C4-2B (cell line): ENCODE measurements around the gene MYBPH.

Source experiments
- ZFX ChIP-seq: fragments of 450-650 bp; IDR thresholded peaks from 2 replicates; pipeline ENCODE4 v1.6.1; 2017
- TF ChIP-seq, protein P1 (sequence below): fragments of 450-650 bp; conservative IDR thresholded peaks from 2 replicates; pipeline ENCODE4 v1.5.1; 2017; ENCODE audit warnings: mild to moderate bottlenecking

DNA sequence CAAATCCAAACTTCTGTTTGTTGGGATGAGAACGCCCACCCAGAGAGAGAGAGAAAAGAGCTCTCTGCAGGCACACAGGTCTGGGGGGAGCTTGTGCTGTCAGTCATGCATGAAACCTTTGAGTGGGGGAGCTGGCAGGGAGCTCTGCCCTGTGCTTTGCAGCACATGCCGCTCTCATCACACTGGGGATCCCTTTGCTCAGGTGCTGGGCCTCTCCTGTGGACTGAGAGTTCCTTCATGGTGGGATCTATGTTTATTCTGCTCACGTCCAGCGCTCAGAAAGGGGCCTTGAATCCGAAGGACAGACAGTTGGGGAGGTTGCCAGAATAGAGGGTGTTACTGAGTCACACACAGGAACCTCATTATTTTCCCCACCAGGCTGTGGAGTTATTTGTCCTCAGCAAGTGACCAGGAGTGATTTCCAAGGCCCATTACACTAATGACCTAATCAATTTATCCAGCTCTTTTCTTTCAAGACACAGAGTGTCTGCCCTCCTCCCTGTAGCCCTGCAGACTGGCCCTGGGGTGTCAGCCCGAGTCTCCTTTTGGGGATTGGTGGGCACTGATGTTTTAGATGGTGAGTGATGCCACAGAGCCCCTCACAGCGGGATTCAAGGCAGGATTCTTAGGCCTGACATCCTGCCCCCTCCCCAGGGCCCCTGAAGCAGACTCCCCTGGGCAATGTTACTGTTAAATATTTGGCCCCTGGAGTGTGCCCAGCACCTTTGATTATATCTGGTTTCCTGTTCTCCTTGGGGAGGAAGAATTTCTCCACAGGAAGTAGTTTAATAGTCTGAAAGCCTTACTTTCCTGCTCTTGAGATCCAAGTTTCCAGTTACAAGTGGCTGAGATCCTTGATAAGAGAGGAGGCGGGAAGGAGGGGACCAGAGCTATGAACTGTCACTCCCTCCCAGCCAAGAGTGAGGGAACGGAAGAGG, 22.3 kb downstream of the MYBPH start:
- TF ChIP-seq, protein P1, sequence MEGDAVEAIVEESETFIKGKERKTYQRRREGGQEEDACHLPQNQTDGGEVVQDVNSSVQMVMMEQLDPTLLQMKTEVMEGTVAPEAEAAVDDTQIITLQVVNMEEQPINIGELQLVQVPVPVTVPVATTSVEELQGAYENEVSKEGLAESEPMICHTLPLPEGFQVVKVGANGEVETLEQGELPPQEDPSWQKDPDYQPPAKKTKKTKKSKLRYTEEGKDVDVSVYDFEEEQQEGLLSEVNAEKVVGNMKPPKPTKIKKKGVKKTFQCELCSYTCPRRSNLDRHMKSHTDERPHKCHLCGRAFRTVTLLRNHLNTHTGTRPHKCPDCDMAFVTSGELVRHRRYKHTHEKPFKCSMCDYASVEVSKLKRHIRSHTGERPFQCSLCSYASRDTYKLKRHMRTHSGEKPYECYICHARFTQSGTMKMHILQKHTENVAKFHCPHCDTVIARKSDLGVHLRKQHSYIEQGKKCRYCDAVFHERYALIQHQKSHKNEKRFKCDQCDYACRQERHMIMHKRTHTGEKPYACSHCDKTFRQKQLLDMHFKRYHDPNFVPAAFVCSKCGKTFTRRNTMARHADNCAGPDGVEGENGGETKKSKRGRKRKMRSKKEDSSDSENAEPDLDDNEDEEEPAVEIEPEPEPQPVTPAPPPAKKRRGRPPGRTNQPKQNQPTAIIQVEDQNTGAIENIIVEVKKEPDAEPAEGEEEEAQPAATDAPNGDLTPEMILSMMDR = no peak
- TF ChIP-seq ZFX = no peak
